HG03575 (cell line): Measurements from ENCODE around the gene HDHD2.
A peak's percentile ranks its signal among the peaks of the same experiment; 100 is the strongest.

ENCODE experiments used
- ATAC-seq: cut with Tn5 transposase; IDR thresholded peaks from one replicate; pipeline ENCODE4 v1.9.1; 2021; ENCODE audit not compliant: unreplicated experiment, insufficient number of reproducible peaks, low FRiP score; ENCODE audit errors: extremely low read depth

The HDHD2 gene

DNA sequence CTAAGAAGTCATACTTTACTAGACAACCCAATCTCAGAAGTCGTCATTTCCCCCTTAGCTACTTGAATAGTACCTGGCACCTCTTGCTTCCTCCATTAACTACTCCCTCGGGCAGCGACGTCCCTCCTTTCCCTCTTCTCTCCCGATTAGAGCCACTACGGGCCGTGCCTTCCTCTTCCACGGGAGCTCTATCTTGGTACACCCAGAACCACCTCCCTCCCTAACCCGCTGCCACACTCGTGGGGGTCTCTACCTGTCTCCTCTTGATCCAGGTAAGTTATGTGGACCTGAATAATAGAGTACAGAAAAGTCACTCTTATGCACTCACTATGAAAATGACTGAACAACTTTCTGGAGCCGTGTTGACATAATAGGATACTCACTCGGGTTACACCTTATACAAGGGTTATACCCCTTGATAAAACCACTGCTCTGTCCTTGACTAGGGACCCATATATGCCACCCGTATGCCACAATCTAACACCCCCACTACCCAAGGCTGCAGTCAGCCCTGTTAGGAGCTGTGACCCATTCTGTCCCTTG lies 595 bp upstream of the HDHD2 start:
- ATAC-seq: no peak

DNA sequence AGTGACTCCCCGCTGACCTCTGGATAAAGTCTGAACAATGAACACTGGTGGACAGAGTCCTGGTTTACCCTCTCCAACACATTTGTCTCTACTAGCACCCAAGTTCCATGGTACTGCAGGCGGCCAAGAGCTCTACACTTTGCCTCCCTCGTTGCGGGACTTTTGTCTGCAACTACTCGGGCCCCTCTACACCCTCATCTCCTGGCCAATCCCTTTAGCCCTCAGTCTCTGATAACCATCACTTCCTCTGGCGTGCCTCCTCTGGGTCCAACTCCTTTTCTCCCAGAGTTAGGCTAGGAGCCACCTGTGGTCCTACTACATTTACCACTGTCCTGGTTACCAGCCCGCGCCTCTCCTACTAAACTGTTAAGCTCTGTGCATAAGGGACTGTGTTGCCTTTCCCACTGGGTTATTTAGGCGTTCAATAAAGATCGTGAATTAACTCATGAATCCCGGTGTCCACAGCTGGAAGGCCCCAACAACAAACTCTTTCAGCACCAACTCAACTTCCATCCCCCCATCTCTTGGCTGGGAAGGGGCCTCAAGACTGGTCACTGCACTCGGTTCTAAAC lies 757 bp downstream of the HDHD2 start:
- no peak for ATAC-seq

DNA sequence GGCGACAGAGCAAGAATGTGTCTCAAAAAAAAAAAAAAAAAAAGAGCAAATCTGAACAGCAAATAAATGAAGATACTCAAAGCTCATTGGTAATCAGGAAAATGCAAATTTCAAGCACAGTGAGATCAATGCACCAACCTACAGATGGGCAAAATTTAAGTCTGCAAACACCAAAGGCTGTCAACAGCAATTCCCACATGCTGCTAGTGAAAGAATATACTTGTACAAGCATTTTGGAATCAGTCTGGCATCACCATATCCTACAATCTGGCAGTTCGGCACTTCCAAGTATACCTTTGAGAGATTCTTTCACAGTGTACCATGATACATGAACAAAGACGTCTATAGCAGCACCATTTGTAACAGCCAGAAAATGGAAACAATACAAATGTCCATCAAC lies 4.1 kb downstream of the HDHD2 start:
- ATAC-seq: no peak

DNA sequence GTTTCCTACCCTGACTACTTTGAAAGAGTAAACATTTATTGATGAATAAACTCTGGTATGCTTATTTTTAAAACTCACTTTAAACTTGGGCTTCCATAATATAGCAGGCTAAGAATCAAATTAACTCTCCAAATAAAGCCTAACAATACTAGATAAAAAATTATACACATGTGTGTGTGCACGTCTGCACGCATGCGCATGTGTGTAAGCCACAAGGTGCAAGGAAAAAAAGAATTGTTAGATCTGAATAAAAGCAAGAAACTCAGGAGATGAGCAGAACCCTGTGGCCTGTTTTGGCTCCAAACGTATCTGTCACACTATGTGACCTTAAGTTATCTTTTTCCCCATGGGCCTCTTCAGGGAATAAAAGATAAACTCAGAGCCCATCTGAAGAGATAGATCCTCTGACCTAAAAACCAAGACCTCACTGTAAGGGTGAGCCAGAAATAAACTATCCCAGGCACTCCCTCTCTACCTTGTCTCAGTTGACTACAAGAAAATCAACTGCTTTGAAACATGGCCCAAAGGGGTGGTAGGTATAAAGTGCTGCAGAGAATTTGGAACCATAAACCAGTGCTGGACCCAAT lies 6.3 kb downstream of the HDHD2 start:
- ATAC-seq: no peak

DNA sequence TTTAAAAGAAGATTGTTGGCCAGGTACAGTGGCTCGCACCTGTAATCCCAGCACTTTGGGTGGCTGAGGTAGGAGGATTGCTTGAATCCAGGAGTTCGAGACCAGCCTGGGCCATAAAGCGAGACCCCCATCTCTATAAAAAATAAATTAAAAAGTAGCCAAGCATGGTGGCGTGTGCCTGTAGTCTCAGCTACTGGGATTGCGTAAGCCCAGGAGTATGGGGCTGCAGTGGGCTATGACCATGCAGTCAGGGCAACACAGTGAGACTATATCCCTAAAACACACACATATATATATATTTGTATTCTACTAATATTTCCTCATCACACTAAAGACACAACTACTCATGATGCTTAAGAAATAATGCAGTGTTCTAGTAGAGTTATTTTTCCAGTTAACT lies 7.1 kb downstream of the HDHD2 start:
- ATAC-seq: no peak

DNA sequence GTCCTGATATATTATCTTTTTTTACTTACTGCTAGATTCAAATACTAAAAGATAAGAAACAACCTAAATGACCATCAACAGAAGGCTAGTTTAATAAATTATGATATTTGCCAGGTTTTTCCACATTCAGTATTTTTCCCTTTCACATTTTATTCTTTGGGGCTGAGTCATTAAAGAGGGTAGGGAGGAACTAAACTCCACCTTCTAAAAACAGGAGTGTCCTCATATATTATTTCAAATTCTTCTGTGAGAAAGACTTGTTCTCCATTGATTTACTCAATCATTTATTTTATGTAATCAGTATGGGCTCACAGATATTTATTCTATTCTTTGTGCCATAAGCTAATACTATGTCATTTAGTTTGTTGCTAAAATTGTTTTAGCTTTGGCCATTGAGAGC lies 9.0 kb downstream of the HDHD2 start:
- ATAC-seq: no peak

DNA sequence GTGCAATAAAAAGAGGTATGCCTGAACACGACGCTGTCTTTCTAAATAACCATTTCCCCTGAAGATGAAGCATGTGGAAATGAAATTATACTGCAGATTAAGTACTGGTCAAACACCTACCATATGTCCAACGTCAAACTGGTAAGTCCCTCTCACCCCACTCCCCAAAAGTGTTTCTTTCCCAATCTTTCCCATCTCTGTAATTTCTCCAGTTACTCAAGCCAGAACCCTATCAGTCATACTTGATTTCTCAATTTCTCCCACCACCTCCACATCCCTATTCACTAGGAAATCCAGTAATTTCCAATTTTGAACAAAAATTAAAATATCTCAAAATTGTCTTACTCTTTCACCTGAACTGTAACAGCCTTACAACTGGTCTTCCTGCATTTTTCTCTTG lies 29.2 kb downstream of the HDHD2 start:
- ATAC-seq: no peak

DNA sequence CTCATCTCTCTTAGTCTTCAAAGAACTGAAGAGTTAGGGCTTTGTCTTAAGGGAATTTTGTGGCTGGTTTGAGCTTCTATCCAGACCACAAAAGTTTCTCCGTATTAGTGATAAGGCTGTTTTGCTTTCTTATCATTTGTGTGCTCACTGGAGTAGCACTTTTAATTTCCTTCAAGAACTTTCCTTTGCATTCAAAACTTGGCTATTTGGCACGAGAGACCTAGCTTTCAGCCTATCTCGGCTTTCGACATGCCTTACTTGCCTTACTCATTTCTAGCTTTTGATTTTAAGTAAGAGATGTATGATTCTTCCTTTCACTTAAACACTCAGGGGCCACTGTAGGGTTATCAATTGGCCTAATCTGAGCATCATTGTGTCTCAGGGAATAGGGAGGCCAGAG lies 29.9 kb downstream of the HDHD2 start:
- ATAC-seq: peak; percentile 82

DNA sequence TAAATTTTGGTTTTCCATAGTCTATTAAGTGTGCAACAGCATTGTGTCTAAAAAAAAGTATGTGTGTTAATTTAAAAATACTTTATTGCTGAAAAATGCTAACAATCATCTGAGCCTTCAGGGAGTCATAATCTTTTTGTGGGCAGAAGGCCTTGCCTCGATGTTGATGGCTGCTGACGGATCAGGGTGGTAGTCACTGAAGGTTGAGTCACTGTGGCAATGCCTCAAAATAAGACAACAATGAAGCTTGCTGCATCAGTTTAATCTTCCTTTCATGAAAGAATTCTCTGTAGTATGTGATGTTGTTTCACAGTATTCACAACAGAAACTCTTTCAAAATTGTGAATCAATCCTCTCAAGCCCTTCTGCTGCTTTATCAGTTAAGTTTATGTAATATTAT lies 31.3 kb downstream of the HDHD2 start:
- ATAC-seq: no peak

DNA sequence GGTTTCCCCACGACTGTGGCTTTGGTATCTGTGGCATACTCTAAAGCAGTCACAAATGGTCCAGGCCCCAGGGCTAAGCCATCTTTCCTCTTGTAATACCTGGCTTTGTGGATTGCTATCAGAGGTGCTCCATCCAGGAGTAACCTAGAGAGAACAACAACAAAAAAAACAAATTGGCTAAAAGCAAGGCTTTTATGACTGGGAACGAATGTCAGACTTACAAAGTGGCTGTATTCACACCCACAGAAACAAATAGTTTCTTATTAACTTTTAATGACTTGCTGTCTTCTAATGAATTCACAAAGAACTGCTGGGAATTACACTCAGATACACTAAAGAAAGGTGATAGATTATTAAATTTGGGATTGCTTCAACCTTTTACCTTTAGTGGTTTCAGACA lies 35.1 kb downstream of the HDHD2 start:
- ATAC-seq: no peak

DNA sequence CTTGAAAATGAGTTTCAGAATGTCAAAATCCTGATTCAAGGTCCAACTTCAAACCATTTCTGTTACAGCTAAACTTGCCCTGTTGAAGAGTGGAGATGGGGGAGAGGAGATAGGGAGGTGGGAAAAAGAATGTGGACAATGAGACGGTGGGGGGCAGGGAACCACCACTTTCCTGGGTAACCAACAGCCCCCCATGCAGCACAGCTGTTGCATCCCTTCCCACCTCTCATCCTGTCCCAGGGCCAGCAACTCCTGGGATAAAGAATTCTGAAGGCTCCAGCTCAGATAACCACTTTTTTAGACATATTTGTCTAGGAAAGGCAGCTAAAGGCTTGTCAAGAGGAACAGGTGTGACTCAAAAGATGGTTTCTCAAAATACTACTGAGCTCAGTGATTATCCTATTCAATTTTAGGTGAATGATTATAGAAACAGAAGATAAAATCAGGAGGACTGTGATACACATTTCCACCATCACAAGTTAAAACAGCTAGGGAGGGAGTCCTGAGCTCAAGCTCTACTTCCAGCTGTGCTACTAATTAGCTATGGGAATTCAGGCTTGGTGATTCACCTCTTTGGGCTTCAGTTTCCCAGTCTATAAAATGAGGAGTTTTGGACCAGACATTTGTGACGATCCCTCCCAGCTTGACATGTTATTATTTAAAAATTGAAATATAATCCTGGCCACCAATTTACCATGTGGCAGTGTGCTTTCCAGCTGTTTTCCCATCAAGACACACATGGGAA lies 36.3 kb downstream of the HDHD2 start:
- ATAC-seq: no peak

DNA sequence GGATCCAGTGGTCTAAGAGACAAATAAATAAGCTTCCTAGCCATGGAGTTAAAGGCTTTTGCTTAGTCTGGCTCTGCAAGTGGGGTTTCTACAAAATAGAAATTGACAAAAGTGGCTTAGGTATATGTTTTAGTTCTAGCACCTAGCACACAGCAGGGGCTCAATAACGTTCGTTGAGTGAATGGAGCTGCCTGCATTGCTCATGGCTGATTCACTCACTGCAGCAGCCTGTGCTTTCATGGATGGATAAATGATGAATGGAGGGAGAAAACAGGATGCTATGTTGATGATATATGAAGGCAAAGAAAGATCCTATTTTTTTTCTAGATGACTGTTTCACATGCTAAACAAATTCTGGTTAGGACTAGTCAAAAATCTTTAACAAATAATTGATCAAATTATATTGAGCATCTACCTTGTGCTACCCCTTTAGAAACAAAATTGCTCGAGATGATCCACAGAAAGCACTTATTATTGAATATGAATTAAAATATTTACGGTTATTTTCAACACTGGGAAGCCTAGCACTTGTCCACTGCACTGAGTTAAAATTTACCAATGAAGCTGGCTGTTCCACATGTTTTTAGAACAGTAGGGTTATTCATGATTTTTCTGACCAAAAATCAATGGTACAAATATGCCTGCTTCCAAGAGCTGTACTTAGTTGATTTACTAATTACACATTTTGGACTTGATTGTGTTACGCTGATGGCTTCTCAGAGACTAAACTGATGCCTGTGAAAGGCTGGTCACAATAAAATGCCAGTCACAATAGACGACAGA lies 39.6 kb downstream of the HDHD2 start:
- no peak for ATAC-seq

DNA sequence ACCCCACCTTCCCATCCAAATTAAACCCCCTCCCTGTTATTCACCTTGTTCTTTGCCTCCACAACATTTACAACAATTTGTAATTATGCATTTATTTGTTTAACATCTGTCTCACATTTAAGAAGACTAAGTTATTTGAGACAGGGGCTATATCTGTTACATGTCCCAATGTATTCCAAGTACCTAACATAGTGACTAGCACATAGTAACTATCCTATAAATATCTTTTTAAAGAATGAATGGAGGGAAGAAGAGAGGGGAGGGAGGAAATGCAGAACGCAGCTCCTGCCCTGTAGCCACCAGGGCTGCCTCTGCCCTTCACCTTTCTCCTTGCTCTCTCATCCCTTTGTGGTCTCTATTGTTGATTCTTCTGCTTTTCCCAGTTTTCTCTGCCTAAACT lies 40.6 kb downstream of the HDHD2 start:
- ATAC-seq: no peak

DNA sequence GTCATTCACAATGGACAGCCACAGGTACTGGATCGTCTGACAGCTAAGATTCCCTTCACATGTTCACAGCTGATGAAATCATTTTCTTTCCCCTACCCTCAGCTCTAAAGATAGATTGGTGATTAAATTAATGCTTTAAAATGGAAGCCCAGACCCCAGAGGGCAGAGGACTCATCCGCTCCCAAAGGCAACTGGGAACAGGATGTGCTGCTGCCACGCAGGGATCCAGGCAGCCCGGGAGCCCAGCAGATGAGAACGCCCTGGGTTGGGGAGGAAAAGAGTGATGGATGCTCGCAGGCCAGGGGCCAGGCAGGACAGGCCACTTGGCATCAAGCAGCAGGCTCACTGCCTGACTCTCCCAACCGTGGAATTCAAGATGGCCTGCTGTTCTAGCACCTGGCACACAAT lies 41.3 kb downstream of the HDHD2 start:
- ATAC-seq: no peak

DNA sequence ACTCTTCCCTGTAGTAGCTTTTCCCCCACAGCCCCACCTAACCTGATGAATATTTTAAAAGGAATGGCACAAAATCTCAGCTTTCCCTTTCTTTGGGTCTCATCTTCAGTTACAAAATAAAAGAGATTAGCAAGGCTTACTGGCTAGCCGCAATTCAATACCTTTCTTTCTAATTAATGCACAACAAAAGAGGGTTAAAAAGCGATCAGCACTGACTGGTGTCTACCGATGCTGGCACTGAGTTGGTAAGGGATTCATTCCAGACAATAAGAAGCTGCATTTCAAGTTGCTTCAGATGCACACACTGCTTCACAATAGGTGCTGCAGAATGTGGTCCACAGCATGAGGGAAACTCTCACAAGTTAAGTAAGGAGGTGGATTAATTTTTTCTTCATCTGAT lies 41.9 kb downstream of the HDHD2 start:
- ATAC-seq: no peak

DNA sequence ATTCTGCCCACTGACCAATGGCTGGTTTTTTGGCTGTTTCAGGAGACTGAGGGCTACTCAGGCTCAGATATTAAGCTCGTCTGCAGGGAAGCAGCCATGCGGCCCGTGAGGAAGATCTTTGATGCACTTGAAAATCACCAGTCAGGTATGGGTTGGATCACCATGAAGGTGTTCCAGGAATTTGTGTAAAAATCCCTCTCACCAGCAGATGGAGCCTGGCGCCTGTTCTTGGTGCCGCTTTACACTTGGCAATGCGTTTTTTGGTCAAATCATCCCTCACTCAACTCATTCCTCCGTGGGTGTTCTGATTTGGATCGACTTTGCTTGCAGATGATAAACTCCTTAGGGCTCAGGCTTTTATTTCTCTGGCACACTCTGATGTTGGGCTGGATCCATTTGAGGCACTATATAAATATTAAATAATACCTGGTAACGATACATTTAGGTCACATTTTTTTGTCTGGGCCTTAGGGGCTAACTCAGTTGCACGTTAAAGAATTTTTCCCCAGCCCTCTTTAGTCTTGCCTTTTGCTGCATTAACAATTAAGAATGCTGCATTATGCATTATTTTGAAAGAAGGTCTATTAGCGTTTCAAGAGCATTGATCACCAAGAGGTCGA lies 50.0 kb downstream of the HDHD2 start:
- no peak for ATAC-seq

DNA sequence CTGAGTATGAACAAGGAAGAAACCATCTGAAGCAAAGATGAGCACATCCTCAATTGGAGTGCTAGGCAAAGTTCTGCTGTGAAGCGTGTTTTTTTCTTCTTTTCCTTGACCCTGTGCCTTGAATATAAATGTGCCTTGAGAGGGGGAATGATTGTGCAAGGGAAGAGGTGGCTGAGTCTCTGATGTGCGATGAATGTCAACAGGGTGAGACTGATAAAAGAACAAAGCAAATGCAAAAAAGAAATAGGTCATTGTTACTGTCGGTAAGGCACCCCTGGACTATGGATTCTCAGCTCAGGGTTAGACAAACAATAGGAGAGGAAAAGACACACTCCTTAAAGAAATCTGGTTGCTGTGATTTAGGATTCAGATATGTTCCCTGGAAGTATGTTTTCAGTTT lies 54.5 kb downstream of the HDHD2 start:
- no peak for ATAC-seq

DNA sequence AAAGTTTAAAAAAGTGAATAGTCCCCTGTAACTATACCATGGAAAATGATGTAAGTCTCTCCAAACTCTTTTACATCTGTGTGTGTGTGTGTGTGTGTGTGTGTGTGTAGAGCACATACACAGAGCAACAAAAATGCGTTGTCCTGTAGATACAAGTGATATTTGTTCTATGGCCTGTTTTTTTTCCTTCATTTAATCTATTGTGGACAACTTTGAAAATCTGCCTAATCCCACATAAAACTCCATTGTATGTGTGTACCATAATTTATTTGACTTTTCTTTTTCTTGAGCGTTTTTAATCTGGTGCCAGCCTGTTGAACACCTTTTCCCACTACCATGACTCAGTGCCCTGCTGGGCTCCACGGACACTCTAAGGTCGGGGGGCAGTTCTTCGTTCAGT lies 62.6 kb downstream of the HDHD2 start:
- ATAC-seq: no peak

DNA sequence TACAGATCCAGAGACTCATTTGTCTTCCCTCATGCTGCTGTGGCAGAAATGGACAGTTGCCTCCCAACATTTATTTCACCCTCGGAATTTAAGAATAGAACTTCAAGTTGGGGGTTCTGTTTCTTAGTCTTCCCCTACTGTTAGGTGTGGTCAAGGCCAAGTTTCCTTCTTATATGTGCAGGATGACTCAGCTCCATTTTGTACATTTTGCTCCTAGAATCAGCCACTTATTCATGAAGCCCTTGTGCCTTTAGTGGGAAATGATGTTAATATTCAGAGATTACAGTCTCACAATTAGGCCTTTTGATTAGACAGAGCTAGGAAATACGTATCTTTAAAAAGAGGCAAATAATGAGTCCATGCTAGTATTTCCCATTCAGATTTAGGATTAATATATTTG lies 68.7 kb downstream of the HDHD2 start:
- no peak for ATAC-seq
